IMR-90 (cell line): ENCODE data around the gene RAB5B. TPM values are rescaled to one million over a fixed set of nuclear protein-coding genes. Genes with fewer than 3 reads are reported as not detected.

Source experiments
- ATAC-seq: fragments of 200-7000 bp; cut with Tn5 transposase; 2 replicates; pipeline ENCODE4 v1.9.1; 2020; ENCODE audit warnings: low read depth, mild to moderate bottlenecking, moderate library complexity
- BruUV-seq: library from RNA; stranded (reverse); fragments of 400-500 nt; replicated peaks from 2 replicates; lab custom pipeline; 2021; lab: Mats Ljungman, UMichigan
- CTCF ChIA-PET: fragments of 300-600 bp; formaldehyde crosslinking; extraction: SDS; loops from one replicate; lab custom pipeline; 2021; ENCODE audit warnings: antibody characterized with exemption; lab: Yijun Ruan, JAX
- POLR2A ChIA-PET: fragments of 300-600 bp; sonication (Branson Sonifier 250); formaldehyde crosslinking; loops from one replicate; lab custom pipeline; 2022; ENCODE audit warnings: antibody characterized with exemption; ENCODE audit not compliant: unreplicated experiment; lab: Charles Lee
- DNase-seq: peaks from one replicate; pipeline ENCODE4 v3.0.0; 2013
- H2AFZ ChIP-seq: replicated peaks from 2 replicates; pipeline ENCODE3; 2013; ENCODE audit warnings: low read length, mild to moderate bottlenecking; ENCODE audit not compliant: poor library complexity
- H2AK5ac ChIP-seq: 2 replicates; pipeline ENCODE4 v1.6.1; 2013; ENCODE audit warnings: low read depth, low read length, inconsistent platforms
- H2AK9ac ChIP-seq: replicated peaks from 2 replicates; pipeline ENCODE3; 2013; ENCODE audit warnings: mild to moderate bottlenecking, low read depth, low read length, moderate library complexity; ENCODE audit not compliant: poor library complexity
- H2BK120ac ChIP-seq: 2 replicates; pipeline ENCODE4 v1.6.1; 2013; ENCODE audit warnings: low read depth, low read length, inconsistent platforms
- H2BK15ac ChIP-seq: 3 replicates; pipeline ENCODE4 v1.6.1; 2013; ENCODE audit warnings: low read depth, low read length, inconsistent platforms
- H2BK20ac ChIP-seq: 2 replicates; pipeline ENCODE4 v1.6.1; 2013; ENCODE audit warnings: low read depth, mild to moderate bottlenecking, inconsistent platforms, low read length, moderate library complexity
- H2BK5ac ChIP-seq: 2 replicates; pipeline ENCODE4 v1.6.1; 2013; ENCODE audit warnings: mild to moderate bottlenecking, low read depth, low read length, inconsistent platforms; ENCODE audit not compliant: poor library complexity, severe bottlenecking
- H3K14ac ChIP-seq: replicated peaks from 2 replicates; pipeline ENCODE4 v1.6.1; 2013; ENCODE audit warnings: low read depth, low read length, inconsistent platforms
- H3K18ac ChIP-seq: 2 replicates; pipeline ENCODE4 v1.6.1; 2013; ENCODE audit warnings: low read depth, low read length, control low read depth
- H3K23ac ChIP-seq: 2 replicates; pipeline ENCODE4 v1.6.1; 2013; ENCODE audit warnings: low read depth, low read length, inconsistent platforms
- H3K27ac ChIP-seq: 2 replicates; pipeline ENCODE4 v1.5.1; 2013; ENCODE audit warnings: mild to moderate bottlenecking, control low read depth, low read length; ENCODE audit not compliant: insufficient read depth
- H3K27me3 ChIP-seq: 2 replicates; pipeline ENCODE4 v1.6.1; 2013; ENCODE audit warnings: low read length; ENCODE audit not compliant: control insufficient read depth, insufficient read depth
- H3K36me3 ChIP-seq: 2 replicates; pipeline ENCODE4 v1.6.1; 2013; ENCODE audit warnings: low read length, mixed read lengths; ENCODE audit not compliant: control insufficient read depth, insufficient read depth
- H3K4ac ChIP-seq: 2 replicates; pipeline ENCODE4 v1.6.1; 2013; ENCODE audit warnings: low read depth, low read length, inconsistent platforms
- H3K4me1 ChIP-seq: 2 replicates; pipeline ENCODE4 v1.6.1; 2013; ENCODE audit warnings: low read length, mixed read lengths; ENCODE audit not compliant: control insufficient read depth, insufficient read depth
- H3K4me2 ChIP-seq: 2 replicates; pipeline ENCODE4 v1.6.1; 2013; ENCODE audit warnings: low read depth, mild to moderate bottlenecking, control low read depth, low read length, moderate library complexity
- H3K4me3 ChIP-seq: 2 replicates; pipeline ENCODE4 v1.5.1; 2013; ENCODE audit warnings: low read depth, mild to moderate bottlenecking, control low read depth, low read length, moderate library complexity; ENCODE audit not compliant: insufficient read depth
- H3K56ac ChIP-seq: 2 replicates; pipeline ENCODE4 v1.6.1; 2013; ENCODE audit warnings: low read length, inconsistent platforms; ENCODE audit not compliant: insufficient read depth; ENCODE audit errors: extremely low read depth
- H3K79me1 ChIP-seq, 2 experiments: 2 replicates each; pipeline ENCODE4 v1.6.1; 2013; ENCODE audit warnings: low read length in 2 of 2, inconsistent platforms in 1 of 2, low read depth in 1 of 2
- H3K9ac ChIP-seq: 2 replicates; pipeline ENCODE4 v1.6.1; 2013; ENCODE audit warnings: low read depth, low read length, control low read depth
- H3K9me1 ChIP-seq: 2 replicates; pipeline ENCODE4 v1.6.1; 2013; ENCODE audit warnings: low read length, inconsistent platforms; ENCODE audit not compliant: insufficient read depth
- H3K9me3 ChIP-seq: 2 replicates; pipeline ENCODE4 v1.6.1; 2013; ENCODE audit warnings: low read length; ENCODE audit not compliant: control insufficient read depth, insufficient read depth
- H4K20me1 ChIP-seq: 2 replicates; pipeline ENCODE4 v1.6.1; 2013; ENCODE audit warnings: low read length, inconsistent platforms; ENCODE audit not compliant: insufficient read depth
- H4K5ac ChIP-seq: 2 replicates; pipeline ENCODE4 v1.6.1; 2013; ENCODE audit warnings: mild to moderate bottlenecking, low read depth, low read length, control low read depth
- H4K8ac ChIP-seq, 2 experiments: 2 replicates each; pipeline ENCODE4 v1.6.1; 2013; ENCODE audit warnings: low read depth in 2 of 2, low read length in 2 of 2, control low read depth in 1 of 2, inconsistent platforms in 1 of 2
- H4K91ac ChIP-seq: 2 replicates; pipeline ENCODE4 v1.6.1; 2013; ENCODE audit warnings: low read depth, low read length, inconsistent platforms; ENCODE audit not compliant: insufficient read depth
- CEBPB ChIP-seq: IDR thresholded peaks from 2 replicates; pipeline ENCODE4 v1.6.1; 2012; ENCODE audit warnings: low read depth, low read length, improper control_type of control experiment
- CHD1 ChIP-seq: IDR thresholded peaks from 2 replicates; pipeline ENCODE4 v1.6.1; 2012; ENCODE audit warnings: low read depth, low read length, improper control_type of control experiment
- FOS ChIP-seq: fragments of 150-350 bp; IDR thresholded peaks from 2 replicates; pipeline ENCODE4 v1.6.1; 2016; ENCODE audit warnings: low read depth, low read length
- MAFK ChIP-seq: IDR thresholded peaks from 2 replicates; pipeline ENCODE4 v1.6.1; 2012; ENCODE audit warnings: low read depth, low read length, improper control_type of control experiment
- MAZ ChIP-seq: IDR thresholded peaks from 2 replicates; pipeline ENCODE4 v1.6.1; 2012; ENCODE audit warnings: low read depth, mild to moderate bottlenecking, low read length, improper control_type of control experiment, moderate library complexity, borderline replicate concordance
- MXI1 ChIP-seq: IDR thresholded peaks from 2 replicates; pipeline ENCODE4 v1.6.1; 2012; ENCODE audit warnings: low read depth, mild to moderate bottlenecking, low read length, moderate library complexity, borderline replicate concordance
- NFE2L2 ChIP-seq: fragments of 150-350 bp; IDR thresholded peaks from 2 replicates; pipeline ENCODE4 v1.6.1; 2016; ENCODE audit warnings: low read depth, mild to moderate bottlenecking, low read length
- RAD21 ChIP-seq: IDR thresholded peaks from 2 replicates; pipeline ENCODE4 v1.6.1; 2012; ENCODE audit warnings: low read length, improper control_type of control experiment
- RFX5 ChIP-seq: IDR thresholded peaks from 2 replicates; pipeline ENCODE4 v1.8.0; 2012; ENCODE audit warnings: low read depth, mild to moderate bottlenecking, low read length, moderate library complexity
- SMC3 ChIP-seq: fragments of 150-350 bp; IDR thresholded peaks from 2 replicates; pipeline ENCODE4 v1.6.1; 2016; ENCODE audit warnings: low read depth, mild to moderate bottlenecking, antibody characterized with exemption, low read length, moderate library complexity
- WGBS, 2 experiments: methylation state at CpG; one replicate each; pipeline versions ENCODE4 v1.1.5 to v1.1.7; 2013; ENCODE audit warnings: missing lambda C conversion rate in 2 of 2; ENCODE audit not compliant: insufficient read length in 1 of 2; ENCODE audit errors: extremely low coverage in 2 of 2; 5-methylcytosine and 5-hydroxymethylcytosine counted together
- dilution Hi-C: fragments of 300-500 bp; cut with HindIII; formaldehyde crosslinking; loops from one replicate; pipeline ENCODE4 v1.14.3; 2018; ENCODE audit warnings: low sequenced_read_pairs; ENCODE audit not compliant: unreplicated experiment
- in situ Hi-C: fragments of 300-500 bp; cut with MboI; formaldehyde crosslinking; loops from 3 replicates; pipeline ENCODE4 v1.14.3; 2019; ENCODE audit warnings: low sequenced_read_pairs, inconsistent platforms, mixed read lengths
- intact Hi-C: fragments of 100-400 bp; cut with micrococcal nuclease; formaldehyde crosslinking; loops from 2 replicates; pipeline ENCODE4 v1.10.0; 2022
- polyA plus RNA-seq, 3 experiments: library from polyadenylated mRNA; depleted of rRNA; stranded (reverse); fragments of >200 nt; gene quantifications; 2 replicates each; pipeline ENCODE4 v1.2.3, GENCODE V29; 2012; ENCODE audit warnings: low replicate concordance in 1 of 3
- total RNA-seq: library from RNA; depleted of rRNA; stranded (reverse); fragments of >200 nt; gene quantifications from 2 replicates; pipeline ENCODE4 v1.2.3, GENCODE V29; 2012; rRNA removed

Gene RAB5B
- total and polyA plus RNA-seq, 2 of the 4 experiments (the other 2 are of a cell fraction), result 56.5 to 99.2 TPM

DNA sequence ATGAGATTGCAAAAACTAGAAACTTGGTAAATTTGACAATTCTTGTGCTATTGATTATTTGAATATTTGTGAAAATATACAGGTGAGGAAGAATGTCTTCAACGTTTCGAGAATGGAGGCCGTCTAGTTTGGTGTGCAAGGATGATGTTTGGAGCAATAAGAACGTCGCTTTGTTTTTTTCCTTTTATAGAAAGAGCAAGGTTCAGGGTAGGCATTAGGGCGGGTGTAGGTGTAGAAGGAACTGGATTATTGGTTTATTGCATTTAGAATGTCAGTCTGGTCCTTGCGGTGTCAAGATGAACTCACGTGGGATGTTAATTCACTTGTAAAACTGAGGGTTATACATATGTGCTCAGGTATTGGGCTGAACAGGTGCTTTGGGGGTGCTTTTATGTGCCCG lies 69.0 kb downstream of the RAB5B start:
- Histone ChIP-seq H3K27me3 (no peaks in the 10 kb centered on the region), H3K4me1 (no peaks in the 10 kb centered on the region; the same call in 1 of the 2 replicates), H3K9me1 (no peaks in the 10 kb centered on the region), H3K14ac (peak overlapping the region; percentile 97; the same call in 1 of the 2 replicates), H2AK5ac (0 out of 2 replicates have a peak overlapping the region, but pooled peaks have one; percentile 3), H3K9ac (peak overlapping the region; percentile 97; the same call in 1 of the 2 replicates), H3K79me1 (peaks cover 9 to 38% of the 10 kb centered on the region in 2 experiments), H3K18ac (no peak overlapping the region), H4K5ac (no peak overlapping the region), H4K91ac (no peak overlapping the region), H3K27ac (no peak overlapping the region), H3K9me3 (no peaks in the 10 kb centered on the region), H2BK20ac (no peak overlapping the region), H2BK15ac (no peak overlapping the region), H4K20me1 (peaks cover 28% of the 10 kb centered on the region), H3K36me3 (peaks cover 22% of the 10 kb centered on the region), H4K8ac (0 out of 4 replicates have a peak overlapping the region, but pooled peaks of 1 of the 2 experiments have one; percentile 5), H2AFZ (no peak overlapping the region), H2BK5ac (no peak overlapping the region), H3K4me2 (peak overlapping the region; percentile 99), H3K4me3 (peak overlapping the region; percentile 93), H3K23ac (peak overlapping the region; percentile 94), H3K56ac (peak overlapping the region; percentile 100; the same call in 1 of the 2 replicates), H2AK9ac (no peak overlapping the region), H2BK120ac (no peak overlapping the region), H3K4ac (no peak overlapping the region)
- in situ Hi-C loops, result no loop called here
- BruUV-seq, result no TSS peak
- ATAC-seq (no peak), DNase-seq (no peak)
- 48% methylated on average over 7 of the region's 9 CpGs; no CpG with 5 or more reads in 1 of the 2 experiments for WGBS, 2 experiments
- TF ChIP-seq FOS (no peak), MAZ (no peak), MAFK (no peak), SMC3 (no peak), NFE2L2 (no peak), CEBPB (no peak), RAD21 (no peak), RFX5 (no peak), CHD1 (no peak), MXI1 (no peak)
- dilution Hi-C loops, result no loop called here
- CTCF ChIA-PET, result no interaction called here
- intact Hi-C loops, result loop anchor here (5.0 to 10.0 kb wide), 2 partner anchors 228 to 306 kb away; partner anchors contain the start of genes ORMDL2 and SARNP
- POLR2A ChIA-PET, result no interaction called here

Other genes starting within 250 kb of the RAB5B start
- 995 and 1,796 TPM in 2 replicates for gene CD63, start 245.1 kb upstream of the RAB5B start, total RNA-seq
- gene CD63, start 245.1 kb upstream of the RAB5B start, polyA plus RNA-seq (2012; rRNA removed), result 1,398 and 1,518 TPM in 2 replicates
- 2.2 and 2.7 TPM in 2 replicates for gene GDF11, start 231.0 kb upstream of the RAB5B start, total RNA-seq
- 12.9 and 13.6 TPM in 2 replicates for gene GDF11, start 231.0 kb upstream of the RAB5B start, polyA plus RNA-seq (2012; rRNA removed)
- 46.8 and 132 TPM in 2 replicates for gene SARNP, start 156.4 kb upstream of the RAB5B start, total RNA-seq
- 99.6 and 103 TPM in 2 replicates for gene SARNP, start 156.4 kb upstream of the RAB5B start, polyA plus RNA-seq (2012; rRNA removed)
- gene ORMDL2, start 156.0 kb upstream of the RAB5B start, total RNA-seq, result 20.4 and 23.3 TPM in 2 replicates
- 38.6 and 39.7 TPM in 2 replicates for gene ORMDL2, start 156.0 kb upstream of the RAB5B start, polyA plus RNA-seq (2012; rRNA removed)
- 56.3 and 56.9 TPM in 2 replicates for gene DNAJC14, start 144.5 kb upstream of the RAB5B start, total RNA-seq
- gene DNAJC14, start 144.5 kb upstream of the RAB5B start, polyA plus RNA-seq (2012; rRNA removed), result 13.3 and 19.8 TPM in 2 replicates
- gene MMP19, start 131.1 kb upstream of the RAB5B start, total RNA-seq, result 8.6 and 9.9 TPM in 2 replicates
- 34.3 and 34.7 TPM in 2 replicates for gene MMP19, start 131.1 kb upstream of the RAB5B start, polyA plus RNA-seq (2012; rRNA removed)
- 25.6 and 27.8 TPM in 2 replicates for gene PYM1, start 46.2 kb upstream of the RAB5B start, total RNA-seq
- 26.5 and 27.3 TPM in 2 replicates for gene PYM1, start 46.2 kb upstream of the RAB5B start, polyA plus RNA-seq (2012; rRNA removed)
- 61.4 and 71.9 TPM in 2 replicates for gene DGKA, start 42.9 kb upstream of the RAB5B start, total RNA-seq
- 75.1 and 75.8 TPM in 2 replicates for gene DGKA, start 42.9 kb upstream of the RAB5B start, polyA plus RNA-seq (2012; rRNA removed)
- gene PMEL, start 8.0 kb upstream of the RAB5B start, total RNA-seq, result 1.4 and 1.7 TPM in 2 replicates
- 5.8 and 5.9 TPM in 2 replicates for gene PMEL, start 8.0 kb upstream of the RAB5B start, polyA plus RNA-seq (2012; rRNA removed)
- gene CDK2, start 7.2 kb upstream of the RAB5B start, total RNA-seq, result 40.0 and 42.5 TPM in 2 replicates
- 61.7 and 101 TPM in 2 replicates for gene CDK2, start 7.2 kb upstream of the RAB5B start, polyA plus RNA-seq (2012; rRNA removed)
- 13.1 and 19.4 TPM in 2 replicates for gene SUOX, start 23.2 kb downstream of the RAB5B start, total RNA-seq
- gene SUOX, start 23.2 kb downstream of the RAB5B start, polyA plus RNA-seq (2012; rRNA removed), result 17.8 and 19.2 TPM in 2 replicates
- 1.4 and 1.8 TPM in 2 replicates for gene IKZF4, start 47.0 kb downstream of the RAB5B start, total RNA-seq
- 6.6 and 7.1 TPM in 2 replicates for gene IKZF4, start 47.0 kb downstream of the RAB5B start, polyA plus RNA-seq (2012; rRNA removed)
- 307 and 977 TPM in 2 replicates for gene RPS26, start 67.8 kb downstream of the RAB5B start, total RNA-seq
- gene RPS26, start 67.8 kb downstream of the RAB5B start, polyA plus RNA-seq (2012; rRNA removed), result 1,049 and 1,824 TPM in 2 replicates
- 2.2 and 2.5 TPM in 2 replicates for gene ERBB3, start 106.1 kb downstream of the RAB5B start, total RNA-seq
- 1.4 and 1.5 TPM in 2 replicates for gene ERBB3, start 106.1 kb downstream of the RAB5B start, polyA plus RNA-seq (2012; rRNA removed)
- 198 and 251 TPM in 2 replicates for gene PA2G4, start 130.5 kb downstream of the RAB5B start, total RNA-seq
- gene PA2G4, start 130.5 kb downstream of the RAB5B start, polyA plus RNA-seq (2012; rRNA removed), result 158 and 166 TPM in 2 replicates
- gene RPL41, start 142.6 kb downstream of the RAB5B start, total RNA-seq, result 1,119 and 1,341 TPM in 2 replicates
- gene RPL41, start 142.6 kb downstream of the RAB5B start, polyA plus RNA-seq (2012; rRNA removed), result 8,623 and 9,394 TPM in 2 replicates
- 3.3 and 3.6 TPM in 2 replicates for gene ZC3H10, start 144.2 kb downstream of the RAB5B start, total RNA-seq
- gene ZC3H10, start 144.2 kb downstream of the RAB5B start, polyA plus RNA-seq (2012; rRNA removed), result 1.1 and 1.5 TPM in 2 replicates
- gene ESYT1, start 154.2 kb downstream of the RAB5B start, total RNA-seq, result 137 and 150 TPM in 2 replicates
- 153 and 157 TPM in 2 replicates for gene ESYT1, start 154.2 kb downstream of the RAB5B start, polyA plus RNA-seq (2012; rRNA removed)
- gene MYL6B, start 178.5 kb downstream of the RAB5B start, total RNA-seq, result 78.3 and 90.0 TPM in 2 replicates
- 112 and 117 TPM in 2 replicates for gene MYL6B, start 178.5 kb downstream of the RAB5B start, polyA plus RNA-seq (2012; rRNA removed)
- 4,816 and 6,155 TPM in 2 replicates for gene MYL6, start 184.3 kb downstream of the RAB5B start, total RNA-seq
- 6,979 and 8,569 TPM in 2 replicates for gene MYL6, start 184.3 kb downstream of the RAB5B start, polyA plus RNA-seq (2012; rRNA removed)
- 41.4 and 42.3 TPM in 2 replicates for gene SMARCC2, start 215.4 kb downstream of the RAB5B start, total RNA-seq
- gene SMARCC2, start 215.4 kb downstream of the RAB5B start, polyA plus RNA-seq (2012; rRNA removed), result 43.8 and 44.3 TPM in 2 replicates
- gene RNF41, start 247.8 kb downstream of the RAB5B start, total RNA-seq, result 191 and 272 TPM in 2 replicates
- 112 and 125 TPM in 2 replicates for gene RNF41, start 247.8 kb downstream of the RAB5B start, polyA plus RNA-seq (2012; rRNA removed)